HG02884 (cell line): ENCODE data around the gene TSHZ2.
"Not testable (repeated sequence)": the region's sequence is repeated elsewhere in the genome, so short reads cannot be mapped to it uniquely, and the experiment has no call there.

Experiments used
- ATAC-seq: cut with Tn5 transposase; IDR thresholded peaks from one replicate; pipeline ENCODE4 v1.9.1; 2021; ENCODE audit warnings: mild to moderate bottlenecking, moderate library complexity; ENCODE audit not compliant: unreplicated experiment

The TSHZ2 gene

DNA sequence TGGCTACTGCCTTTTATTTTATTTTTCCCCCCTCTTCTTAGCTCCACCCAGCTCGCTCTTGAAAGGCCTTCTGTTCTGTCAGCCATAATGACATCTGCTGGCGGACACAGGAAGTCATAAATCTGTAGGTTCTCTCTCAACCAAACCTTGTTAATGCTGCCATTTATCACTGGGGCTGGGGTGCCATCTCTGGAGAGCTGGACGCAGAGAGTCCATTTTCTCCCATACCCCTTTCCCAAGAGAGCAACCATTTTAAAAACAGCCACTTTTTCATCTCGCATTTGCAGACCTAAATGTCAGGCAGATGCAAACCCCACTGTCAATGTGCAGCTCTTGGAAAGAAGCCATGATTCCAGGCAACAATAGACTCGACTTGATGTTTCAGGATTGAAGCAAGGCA lies 13.0 kb upstream of the TSHZ2 start:
- ATAC-seq: no peak

DNA sequence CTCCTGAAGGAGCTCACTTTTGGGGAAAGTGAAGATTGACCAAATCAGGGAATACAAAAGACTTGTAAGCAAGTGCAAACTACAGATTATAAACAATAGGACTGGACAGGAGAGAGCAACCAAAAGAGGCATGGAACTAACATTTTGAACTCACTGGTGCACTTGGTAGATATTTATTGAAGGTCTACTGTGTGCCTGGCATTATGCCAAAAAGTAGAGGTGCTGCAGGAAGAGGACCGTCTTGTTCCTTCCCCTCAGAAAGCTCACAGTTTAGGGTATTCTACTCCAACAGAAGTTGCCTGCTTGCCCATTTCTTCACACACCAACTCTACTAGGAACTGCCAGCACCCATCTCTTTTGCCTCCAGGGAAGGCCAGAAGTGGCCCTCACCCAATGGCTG lies 10.0 kb upstream of the TSHZ2 start:
- ATAC-seq: no peak

DNA sequence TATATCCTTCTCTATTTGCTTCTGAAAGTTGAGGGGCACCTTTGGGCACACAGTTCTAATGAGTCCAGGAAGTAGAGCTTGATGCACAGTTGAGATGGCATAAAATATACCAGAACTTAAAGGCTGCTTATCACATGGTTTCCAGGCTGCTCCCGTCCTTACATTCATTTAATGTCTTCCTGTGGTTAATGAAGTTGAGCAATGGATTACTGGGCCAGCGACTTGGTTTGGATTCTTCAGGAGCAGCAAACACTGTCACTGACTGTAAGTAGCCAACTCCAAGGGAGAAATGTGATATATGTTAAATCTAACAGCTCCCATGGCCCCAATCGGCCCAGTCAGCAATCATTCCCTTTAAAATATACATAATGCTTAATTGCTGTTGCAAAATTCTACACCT lies 9.0 kb upstream of the TSHZ2 start:
- no peak for ATAC-seq

DNA sequence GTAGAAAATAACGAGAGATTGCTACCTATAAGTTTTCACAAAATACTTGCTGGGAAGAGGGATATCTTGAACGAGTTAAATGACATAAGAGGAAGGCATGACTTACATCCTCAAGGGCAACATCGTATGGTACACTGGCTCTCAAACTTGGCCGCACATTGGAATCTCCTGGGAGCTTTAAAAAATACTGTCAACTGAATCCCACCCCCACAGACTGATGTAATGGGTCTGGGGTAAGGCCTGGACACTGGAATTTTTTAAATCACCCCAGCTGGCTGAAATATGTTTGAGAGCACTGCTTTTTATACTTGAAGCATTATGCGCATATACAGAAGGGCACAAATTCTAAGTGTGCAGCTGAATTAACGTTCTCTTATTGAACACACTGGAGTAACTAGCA lies 8.0 kb upstream of the TSHZ2 start:
- ATAC-seq: no peak

DNA sequence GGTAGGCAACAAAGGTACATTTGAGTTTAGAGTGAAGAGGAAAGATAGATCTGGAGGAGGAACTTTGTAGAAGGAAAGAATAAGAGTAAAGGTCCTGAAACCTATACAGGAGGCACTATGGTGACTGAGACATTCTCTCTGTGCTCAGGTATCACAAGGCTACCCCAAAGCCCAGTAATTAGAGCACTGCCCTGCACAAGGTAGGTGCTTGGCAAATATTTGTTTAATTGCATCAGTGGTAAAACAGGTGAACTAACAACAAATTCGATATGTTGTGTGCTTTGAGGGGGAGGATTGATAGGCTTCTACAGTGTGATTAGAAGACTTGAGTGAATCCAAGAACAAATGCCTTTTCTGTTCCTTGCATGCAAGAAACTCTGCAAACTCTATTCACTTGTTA lies 6.8 kb upstream of the TSHZ2 start:
- ATAC-seq: no peak

DNA sequence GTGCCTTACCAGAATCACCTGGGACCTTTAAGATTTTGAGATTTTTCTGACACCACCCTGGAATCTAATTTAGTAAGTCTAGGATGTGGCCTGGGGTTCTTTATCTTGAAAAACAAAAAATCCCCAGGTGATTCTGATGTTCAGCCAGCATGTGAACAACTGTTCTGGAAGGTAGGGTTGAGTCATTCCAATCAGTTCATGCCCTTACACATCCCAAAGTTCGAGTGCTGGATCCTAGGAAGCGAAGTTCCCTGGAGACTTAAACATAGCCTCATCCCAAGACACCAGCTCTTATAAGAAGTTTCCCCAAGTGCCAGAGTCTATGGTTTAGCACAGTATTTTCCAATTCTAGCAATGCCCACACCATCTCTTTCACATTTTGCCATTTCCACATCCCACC lies 6.3 kb upstream of the TSHZ2 start:
- ATAC-seq: no peak

DNA sequence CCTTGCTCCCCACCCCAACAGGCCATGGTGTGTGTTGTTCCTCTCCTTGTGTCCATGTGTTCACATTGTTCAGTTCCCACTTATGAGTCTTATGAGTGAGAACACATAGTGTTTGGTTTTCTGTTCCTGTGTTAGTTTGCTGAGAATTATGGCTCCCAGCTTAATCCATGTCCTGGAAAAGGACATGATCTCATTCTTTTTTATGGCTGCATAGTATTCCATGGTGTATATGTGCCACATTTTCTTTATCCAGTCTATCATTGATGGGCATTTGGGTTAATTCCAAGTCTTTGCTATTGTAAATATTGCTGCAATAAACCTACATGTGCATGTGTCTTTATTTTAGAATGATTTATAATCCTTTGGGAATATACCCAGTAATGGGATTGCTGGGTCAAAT lies 5.6 kb upstream of the TSHZ2 start:
- not testable (repeated sequence) for ATAC-seq

DNA sequence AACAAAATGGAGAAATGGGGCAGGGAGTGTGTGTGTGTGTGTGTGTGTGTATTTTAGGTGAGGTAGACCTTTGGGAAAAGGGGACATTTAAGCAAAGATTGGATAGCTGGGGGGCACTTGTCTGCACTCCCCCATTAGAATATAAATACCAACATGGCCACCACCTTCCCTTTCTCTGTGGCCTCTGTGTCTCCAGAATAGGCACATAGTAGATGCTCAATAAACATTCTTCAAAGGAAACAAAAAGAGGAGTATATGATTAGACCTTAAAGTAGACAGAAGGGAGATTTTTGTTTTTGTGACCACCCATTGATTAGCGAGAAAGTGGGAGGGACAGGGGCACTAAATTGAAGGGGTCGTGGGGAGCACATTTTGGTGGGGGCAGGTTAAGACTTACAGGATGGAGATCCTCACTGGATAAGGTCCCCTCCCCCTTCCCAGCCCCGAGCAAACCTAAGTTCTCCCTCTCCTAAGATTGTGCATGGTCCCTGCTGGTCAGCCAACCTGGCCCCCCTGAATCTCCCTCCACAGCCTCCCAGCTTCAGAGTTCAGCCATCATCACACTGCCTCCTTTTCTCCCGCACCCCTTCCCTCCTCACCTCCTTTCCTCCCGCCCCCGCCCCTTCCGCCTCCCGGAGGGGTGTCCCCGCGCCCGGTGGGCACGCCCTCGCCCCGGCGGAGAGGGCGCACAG lies 514 bp upstream of the TSHZ2 start:
- no peak for ATAC-seq

DNA sequence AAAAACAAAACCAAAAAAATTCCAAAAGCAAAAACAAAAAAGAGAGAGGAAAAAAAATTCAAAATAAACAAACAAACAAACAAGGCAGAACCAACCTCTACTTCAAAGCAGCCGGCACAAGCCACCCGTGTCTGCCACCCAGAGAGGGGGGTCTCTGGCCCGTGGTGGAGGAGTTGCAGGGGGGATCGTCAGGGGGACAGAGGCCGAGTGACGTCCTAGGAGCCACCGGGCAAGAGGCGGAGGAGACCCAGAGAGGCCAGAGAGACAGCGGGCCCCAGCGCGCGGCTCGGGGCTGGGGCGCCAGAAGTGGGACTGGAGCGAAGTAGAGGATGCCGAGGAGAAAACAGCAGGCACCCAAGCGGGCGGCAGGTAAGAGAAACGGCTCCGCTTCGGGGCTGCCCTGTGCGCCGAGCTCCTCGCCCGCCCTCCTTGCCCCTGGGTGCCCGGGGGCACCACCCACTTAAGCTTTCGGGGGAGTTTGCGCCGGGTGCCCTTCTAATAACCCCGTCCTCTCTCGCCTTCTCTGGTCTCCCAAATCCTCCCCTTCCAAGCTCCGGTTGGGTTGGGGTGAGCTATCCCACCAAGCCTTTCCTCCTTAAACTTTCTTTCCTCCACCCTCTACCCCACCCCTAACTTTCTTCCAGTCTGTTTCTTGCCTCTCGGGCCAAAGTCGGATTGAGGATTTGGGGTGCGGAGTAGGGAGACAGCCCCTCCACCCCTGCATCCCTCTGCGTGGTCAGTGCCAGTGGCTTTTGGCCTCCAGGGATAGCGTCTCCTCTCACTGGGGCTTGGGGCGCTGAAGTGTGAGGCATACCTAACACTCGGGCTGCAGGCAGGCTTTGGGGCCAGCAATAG lies 1.0 kb downstream of the TSHZ2 start:
- no peak for ATAC-seq

DNA sequence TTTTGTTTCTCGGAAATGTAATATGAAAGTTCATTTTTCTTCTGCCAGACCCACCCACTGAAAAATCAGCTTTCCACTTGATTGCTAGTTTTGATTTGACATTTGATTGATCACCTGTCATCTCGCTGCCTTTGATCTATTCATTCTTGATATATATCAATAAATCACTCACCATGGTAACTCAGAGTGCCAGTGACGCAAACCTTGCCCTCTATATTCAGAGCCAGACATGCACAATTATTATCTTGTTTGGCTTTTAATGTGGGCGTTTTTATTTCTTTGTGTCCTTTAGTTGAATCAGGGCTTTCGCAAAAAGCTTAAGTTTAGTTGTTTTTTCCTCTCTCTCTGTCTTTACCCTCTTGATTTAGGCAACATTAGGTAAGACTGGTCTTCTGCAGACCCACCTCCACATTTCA lies 2.0 kb downstream of the TSHZ2 start:
- ATAC-seq: no peak

DNA sequence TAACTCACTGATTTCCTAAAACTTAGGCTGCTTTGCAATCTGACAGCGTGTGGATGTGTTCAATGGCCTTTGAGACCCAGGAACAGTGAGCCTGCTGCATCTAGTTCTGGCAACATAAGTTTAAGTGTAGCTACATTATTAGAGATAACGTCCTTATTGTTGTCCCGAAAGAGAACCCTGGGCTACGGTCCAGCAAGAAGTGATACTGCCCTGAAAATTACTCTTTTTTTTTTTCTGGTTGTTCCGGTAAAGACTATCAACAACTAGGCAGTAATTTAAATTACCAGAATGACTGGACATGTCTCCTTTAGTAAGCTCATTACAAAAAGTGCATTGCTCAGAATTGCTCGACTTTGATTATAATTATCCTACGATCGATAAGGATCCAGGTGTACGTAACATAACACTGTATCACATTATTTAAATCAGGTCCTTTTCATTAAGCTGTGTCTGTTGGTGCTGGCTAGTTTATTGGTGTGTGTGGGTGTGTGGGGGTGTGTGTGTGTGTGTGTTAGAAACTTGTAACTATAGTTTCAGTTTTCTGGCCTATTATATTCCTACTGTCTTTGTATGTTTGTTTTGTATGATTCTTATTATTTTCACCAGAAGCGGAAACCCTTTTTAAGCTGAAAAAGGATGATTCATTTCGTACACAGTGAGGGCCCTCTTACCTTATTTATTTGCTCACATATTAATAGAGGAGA lies 3.0 kb downstream of the TSHZ2 start:
- no peak for ATAC-seq

DNA sequence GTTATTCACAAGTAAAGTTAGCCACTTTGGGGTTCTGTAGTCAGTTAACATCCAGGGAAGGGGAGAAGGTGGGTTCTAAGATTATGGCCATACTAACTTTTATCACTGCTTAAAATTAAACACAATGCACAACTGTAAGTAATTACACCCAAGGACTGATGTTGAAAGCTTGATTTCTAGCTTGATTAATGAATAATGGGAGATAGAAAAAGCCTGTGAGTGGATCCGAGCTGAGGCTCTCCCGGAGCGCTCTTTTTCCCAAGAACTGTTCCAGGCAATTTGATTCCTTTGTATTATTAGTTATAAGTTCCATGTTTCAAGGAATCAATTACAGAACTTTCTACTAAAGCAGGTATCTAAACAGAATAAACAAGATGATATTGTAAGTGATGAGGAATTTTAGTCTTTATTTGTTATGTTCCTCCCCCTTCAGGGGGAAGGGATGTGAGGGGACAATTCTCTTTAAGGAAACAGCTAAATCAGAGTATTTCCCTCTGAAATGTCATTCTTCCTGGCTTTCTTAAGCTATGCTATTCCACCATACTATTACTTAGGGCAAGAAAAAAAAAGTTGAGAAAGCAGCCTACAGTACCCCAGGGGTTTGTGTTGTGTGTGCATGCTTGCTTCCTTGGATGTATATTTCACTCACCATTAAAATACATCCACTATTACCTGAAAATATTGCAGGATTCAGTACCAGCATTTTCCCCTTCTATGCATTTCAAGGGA lies 3.8 kb downstream of the TSHZ2 start:
- no peak for ATAC-seq

DNA sequence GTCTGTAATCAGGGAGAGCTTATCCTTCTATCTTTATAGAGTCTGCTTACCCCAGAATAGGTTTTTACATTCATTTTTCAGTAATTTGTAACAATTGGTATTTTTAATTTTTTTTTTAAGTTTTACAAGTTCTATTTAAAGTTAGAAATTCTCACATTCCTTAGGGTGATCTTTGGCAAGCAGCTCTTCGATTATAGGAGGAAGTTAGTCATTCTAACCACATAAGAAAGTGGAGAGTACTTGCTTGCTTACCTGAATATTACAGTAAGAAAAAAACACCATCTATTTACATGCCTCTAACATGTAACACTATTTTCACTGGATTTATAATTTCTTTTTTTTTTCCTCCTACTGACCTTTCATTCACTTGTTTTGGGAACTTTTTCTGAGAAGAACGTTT lies 6.7 kb downstream of the TSHZ2 start:
- ATAC-seq: no peak

DNA sequence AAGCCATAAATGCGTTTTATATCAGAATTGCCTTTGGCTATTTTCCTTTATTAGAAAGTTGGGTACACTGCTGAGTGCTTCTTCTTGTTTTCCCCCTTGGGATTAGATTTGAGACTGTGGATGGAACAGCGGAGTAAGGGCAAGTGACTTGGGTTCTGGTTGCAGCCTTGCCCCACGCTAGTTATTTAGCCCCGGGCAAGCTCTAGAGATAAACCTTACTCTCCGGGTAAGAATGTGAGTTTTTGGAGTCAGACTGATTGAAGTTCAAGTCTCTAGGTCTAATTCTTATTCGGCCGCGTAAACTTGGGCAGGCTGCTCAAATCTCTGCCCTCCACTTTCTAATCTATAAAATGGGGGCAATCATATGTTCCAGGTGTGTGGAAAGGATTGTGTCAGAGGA lies 8.9 kb downstream of the TSHZ2 start:
- ATAC-seq: no peak

DNA sequence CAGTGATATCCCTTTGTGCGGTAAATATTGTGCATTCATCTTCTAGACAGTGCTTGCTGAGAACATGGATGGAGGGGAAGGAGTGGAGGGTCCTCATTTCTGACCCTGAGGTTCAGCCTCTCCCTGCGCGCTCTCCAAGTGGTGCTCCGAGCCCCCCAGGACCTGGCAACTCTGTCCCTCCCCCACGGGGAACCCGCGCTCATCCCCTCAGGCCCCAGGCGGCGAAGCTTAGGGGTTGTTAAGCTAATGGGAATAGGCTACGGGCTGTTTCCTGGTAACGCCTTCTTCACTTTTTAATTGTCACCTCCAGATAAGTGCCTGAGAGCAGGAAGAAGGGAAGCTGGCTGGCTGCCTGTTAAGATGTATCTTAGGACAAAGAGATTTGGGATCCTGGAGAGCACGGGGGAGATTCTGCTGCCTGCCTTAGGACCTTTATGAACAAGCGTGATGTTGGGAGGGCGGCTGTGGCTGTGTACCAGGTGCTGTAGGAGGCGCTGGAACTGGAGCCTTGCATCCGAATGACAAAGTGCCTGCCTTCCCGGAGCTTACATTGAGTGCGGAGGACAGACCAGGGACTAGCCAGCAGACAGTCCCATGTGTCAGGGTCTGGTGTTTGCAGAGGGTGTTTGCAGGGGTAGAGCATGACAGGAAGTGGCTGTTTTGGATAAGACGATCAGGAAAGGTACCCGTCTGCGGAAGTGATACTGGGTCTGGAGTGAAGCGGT lies 11.7 kb downstream of the TSHZ2 start:
- no peak for ATAC-seq

DNA sequence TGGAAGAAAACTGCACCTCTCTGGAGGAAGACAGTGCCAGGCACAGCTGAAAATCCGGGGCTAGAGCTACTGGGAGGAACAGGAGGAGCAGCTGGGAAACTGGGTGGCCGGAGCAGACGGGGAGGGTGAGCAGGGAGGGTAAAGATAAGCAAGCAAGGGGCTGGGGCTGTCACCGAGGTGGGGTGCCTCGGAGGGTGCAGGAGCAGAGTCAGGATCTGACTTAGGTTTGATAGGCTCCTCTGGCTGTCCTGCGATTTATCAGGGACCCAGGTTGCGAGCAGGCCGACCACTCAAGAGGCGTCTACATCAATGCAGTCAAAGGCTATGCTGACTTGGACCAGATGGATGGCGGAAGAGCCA lies 12.3 kb downstream of the TSHZ2 start:
- ATAC-seq: no peak

DNA sequence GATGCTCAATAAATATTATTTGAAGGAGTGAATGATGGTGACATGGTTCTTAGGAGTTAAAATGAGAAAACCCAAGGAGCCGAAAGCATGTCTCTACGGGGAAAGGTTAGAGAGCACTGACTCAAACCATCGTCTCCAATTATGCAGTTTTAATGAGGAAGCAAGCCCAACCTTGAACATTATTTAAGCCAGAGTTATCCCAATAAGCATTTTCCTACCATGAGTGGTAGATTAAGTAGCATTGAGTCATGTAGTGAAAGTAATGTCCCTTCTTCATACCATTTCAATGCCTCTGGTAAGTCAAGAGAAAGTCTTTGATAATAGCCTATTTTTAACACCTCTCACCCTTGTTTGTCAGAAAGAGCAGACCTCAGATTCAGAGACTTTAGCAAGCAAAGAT lies 13.5 kb downstream of the TSHZ2 start:
- ATAC-seq: no peak

DNA sequence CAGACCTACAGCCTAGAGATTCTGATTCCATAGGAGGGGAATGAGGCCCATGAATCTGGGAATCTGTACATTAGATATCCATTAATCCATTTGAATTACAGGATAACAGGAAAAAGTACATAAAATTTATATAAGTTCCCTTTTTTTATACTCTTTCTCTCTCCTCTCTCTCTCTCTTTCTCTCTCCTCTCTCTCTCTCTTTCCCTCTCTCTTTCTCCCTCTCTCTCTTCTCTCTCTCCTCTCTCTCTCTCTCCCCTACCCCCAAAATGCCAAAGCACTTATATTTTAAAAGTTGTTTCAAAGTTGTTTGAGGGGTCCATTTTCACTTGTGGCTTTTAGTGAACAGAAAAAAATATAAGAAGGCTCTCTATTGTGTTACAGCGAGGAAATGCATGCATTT lies 15.1 kb downstream of the TSHZ2 start:
- no peak for ATAC-seq

DNA sequence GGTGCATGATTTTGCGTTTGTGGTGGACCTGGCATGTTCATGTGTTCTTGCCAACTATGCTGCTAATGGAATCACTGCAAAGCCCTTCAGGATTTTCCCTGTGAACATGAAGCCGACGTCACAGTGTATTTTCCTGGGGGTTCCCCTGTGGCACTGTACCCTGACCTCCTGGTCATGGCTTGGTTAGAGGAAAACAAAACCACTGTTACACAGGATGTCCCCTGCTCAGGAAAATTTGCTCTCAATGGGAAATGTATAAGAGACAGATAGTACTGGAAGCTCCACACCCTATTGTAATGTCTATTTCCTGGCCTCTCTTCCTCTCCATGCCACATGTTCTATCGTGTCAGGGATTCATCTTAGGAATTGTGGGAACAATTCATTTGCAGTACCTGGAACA lies 19.7 kb downstream of the TSHZ2 start:
- no peak for ATAC-seq

DNA sequence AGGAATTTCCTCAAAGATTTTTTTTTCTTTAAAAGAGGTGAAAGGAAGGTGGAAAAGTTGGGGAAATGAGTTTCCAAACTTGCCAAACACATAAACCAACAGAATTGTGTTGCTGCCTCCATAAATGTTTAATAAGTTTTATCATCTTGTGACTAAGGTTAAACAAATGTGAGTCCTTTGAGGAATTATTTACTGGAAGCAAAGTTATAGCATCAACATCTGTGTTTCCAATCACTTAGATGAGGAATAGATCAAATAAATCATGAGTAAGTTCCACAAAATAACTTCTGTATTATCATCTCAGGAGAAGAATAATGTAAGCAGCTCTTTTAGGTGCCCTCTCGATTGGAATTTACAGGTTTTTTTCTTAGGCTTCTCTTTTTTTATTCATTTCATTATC lies 20.5 kb downstream of the TSHZ2 start:
- no peak for ATAC-seq

DNA sequence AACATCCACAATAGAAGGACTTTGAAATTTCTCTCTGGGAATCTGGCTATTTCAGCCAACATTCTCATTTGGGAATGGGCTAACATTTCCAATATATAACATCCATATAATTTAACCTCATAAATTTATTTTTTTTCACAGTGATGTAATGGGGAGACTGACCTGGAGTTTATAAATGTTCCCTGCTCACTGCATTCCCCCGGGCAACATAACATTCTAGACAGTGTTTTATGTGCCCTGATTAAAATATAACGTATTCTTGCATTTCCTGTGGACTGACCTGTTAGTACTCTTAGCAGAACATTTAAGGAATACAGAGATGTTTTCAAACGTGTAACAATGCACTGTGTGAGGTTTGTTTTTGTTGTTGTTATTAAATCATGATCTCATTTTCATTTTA lies 20.9 kb downstream of the TSHZ2 start:
- ATAC-seq: no peak
